Measurements from ENCODE around the gene TOR1B.

DNA sequence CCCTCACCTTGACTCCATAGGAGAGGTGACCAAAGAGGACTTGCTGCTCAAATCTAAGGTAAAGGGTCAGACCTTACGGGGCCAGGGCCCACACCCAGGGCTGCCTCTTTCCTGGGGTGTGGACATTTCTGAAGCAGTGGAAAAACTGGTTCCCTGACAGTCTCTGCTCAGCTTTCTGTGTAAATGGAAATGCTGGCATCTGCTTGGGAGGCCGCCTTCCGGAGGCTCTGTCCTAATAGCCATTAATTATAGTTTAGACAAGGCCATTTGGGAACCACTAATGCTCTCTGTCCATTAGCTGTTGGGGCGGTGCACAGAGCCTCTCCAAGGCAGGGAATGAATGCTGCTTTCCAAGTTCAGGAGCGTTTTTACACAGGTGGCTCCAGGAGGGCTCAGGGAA lies 49.6 kb downstream of the TOR1B start:
- no peak for TF ChIP-seq EZH2phosphoT487 (IDR thresholded peaks at IDR 0.05; ENCODE audit: borderline replicate concordance, low read length)
- TF ChIP-seq, protein P1, sequence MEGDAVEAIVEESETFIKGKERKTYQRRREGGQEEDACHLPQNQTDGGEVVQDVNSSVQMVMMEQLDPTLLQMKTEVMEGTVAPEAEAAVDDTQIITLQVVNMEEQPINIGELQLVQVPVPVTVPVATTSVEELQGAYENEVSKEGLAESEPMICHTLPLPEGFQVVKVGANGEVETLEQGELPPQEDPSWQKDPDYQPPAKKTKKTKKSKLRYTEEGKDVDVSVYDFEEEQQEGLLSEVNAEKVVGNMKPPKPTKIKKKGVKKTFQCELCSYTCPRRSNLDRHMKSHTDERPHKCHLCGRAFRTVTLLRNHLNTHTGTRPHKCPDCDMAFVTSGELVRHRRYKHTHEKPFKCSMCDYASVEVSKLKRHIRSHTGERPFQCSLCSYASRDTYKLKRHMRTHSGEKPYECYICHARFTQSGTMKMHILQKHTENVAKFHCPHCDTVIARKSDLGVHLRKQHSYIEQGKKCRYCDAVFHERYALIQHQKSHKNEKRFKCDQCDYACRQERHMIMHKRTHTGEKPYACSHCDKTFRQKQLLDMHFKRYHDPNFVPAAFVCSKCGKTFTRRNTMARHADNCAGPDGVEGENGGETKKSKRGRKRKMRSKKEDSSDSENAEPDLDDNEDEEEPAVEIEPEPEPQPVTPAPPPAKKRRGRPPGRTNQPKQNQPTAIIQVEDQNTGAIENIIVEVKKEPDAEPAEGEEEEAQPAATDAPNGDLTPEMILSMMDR (IDR thresholded peaks at IDR 0.05; ENCODE audit: low read depth, low read length, poor library complexity, severe bottlenecking) = no peak

Measured in DOHH2 (cell line).